Measurements from ENCODE around the gene NCOA3.

The NCOA3 gene

GRCh38 chr20:47610247-47610944 is 108.7 kb downstream of the NCOA3 start:
- peak; percentile 46 for DNase-seq (ENCODE audit: extremely low read depth, insufficient read length)
- Histone ChIP-seq H3K4me3 (replicated peaks; ENCODE audit: low read depth, low read length) (no peak overlapping the region), H3K36me3 (ENCODE audit: control insufficient read depth, insufficient read depth, low read length) (peaks cover 8% of the 10 kb centered on the region), H3K27me3 (replicated peaks; ENCODE audit: control insufficient read depth, insufficient read depth, low read length) (no peaks in the 10 kb centered on the region)
- TF ChIP-seq, protein P1, sequence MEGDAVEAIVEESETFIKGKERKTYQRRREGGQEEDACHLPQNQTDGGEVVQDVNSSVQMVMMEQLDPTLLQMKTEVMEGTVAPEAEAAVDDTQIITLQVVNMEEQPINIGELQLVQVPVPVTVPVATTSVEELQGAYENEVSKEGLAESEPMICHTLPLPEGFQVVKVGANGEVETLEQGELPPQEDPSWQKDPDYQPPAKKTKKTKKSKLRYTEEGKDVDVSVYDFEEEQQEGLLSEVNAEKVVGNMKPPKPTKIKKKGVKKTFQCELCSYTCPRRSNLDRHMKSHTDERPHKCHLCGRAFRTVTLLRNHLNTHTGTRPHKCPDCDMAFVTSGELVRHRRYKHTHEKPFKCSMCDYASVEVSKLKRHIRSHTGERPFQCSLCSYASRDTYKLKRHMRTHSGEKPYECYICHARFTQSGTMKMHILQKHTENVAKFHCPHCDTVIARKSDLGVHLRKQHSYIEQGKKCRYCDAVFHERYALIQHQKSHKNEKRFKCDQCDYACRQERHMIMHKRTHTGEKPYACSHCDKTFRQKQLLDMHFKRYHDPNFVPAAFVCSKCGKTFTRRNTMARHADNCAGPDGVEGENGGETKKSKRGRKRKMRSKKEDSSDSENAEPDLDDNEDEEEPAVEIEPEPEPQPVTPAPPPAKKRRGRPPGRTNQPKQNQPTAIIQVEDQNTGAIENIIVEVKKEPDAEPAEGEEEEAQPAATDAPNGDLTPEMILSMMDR (IDR thresholded peaks at IDR 0.05; ENCODE audit: insufficient read depth, low read length, poor library complexity, severe bottlenecking) = no peak

- Histone ChIP-seq H3K36me3 (ENCODE audit: control insufficient read depth, insufficient read depth, low read length) (peaks cover 7% of the 10 kb centered on the region), H3K27me3 (replicated peaks; ENCODE audit: control insufficient read depth, insufficient read depth, low read length) (no peaks in the 10 kb centered on the region), H3K4me3 (replicated peaks; ENCODE audit: low read depth, low read length) (no peak overlapping the region)
- DNase-seq (ENCODE audit: extremely low read depth, insufficient read length) = no peak
- TF ChIP-seq, protein P1 (IDR thresholded peaks at IDR 0.05; ENCODE audit: insufficient read depth, low read length, poor library complexity, severe bottlenecking) = no peak
Observed at GRCh38 chr20:47610945-47611250, 109.2 kb downstream of the NCOA3 start.

DNA sequence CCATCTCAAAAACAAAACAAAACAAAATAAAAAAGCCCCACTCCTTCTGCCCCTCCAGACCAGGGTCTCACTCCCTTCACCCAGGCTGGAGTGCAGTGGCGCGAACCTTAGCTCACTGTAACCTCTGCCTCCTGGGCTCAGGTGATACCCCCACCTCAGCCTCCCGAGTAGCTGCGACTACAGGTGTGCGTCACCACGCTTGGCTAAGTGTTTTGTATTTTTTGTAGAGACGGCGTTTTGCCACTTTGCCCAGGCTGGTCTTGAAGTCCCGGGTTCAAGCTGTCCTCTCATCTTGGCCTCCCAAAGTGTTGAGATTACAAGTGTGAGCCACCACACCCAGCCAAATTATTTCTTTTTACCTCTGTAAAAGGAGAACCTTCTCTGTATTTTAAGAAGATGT is 110.1 kb downstream of the NCOA3 start:
- DNase-seq (ENCODE audit: extremely low read depth, insufficient read length) = no peak

GRCh38 chr20:47612670-47613069 is 111.0 kb downstream of the NCOA3 start:
- no peaks in the 10 kb centered on the region for H3K27me3 ChIP-seq (replicated peaks; ENCODE audit: control insufficient read depth, insufficient read depth, low read length)
- TF ChIP-seq, protein P1 (IDR thresholded peaks at IDR 0.05; ENCODE audit: insufficient read depth, low read length, poor library complexity, severe bottlenecking) = no peak
- no peak overlapping the region for H3K4me3 ChIP-seq (replicated peaks; ENCODE audit: low read depth, low read length)
- peaks cover 4% of the 10 kb centered on the region for H3K36me3 ChIP-seq (ENCODE audit: control insufficient read depth, insufficient read depth, low read length)
- no peak for DNase-seq (ENCODE audit: extremely low read depth, insufficient read length)

More for the DNA sequence above, 110.1 kb downstream of the NCOA3 start:
- no peak overlapping the region for H3K4me3 ChIP-seq (replicated peaks; ENCODE audit: low read depth, low read length)
- no peaks in the 10 kb centered on the region for H3K27me3 ChIP-seq (replicated peaks; ENCODE audit: control insufficient read depth, insufficient read depth, low read length)
- peaks cover 4% of the 10 kb centered on the region for H3K36me3 ChIP-seq (ENCODE audit: control insufficient read depth, insufficient read depth, low read length)
- TF ChIP-seq, protein P1 (IDR thresholded peaks at IDR 0.05; ENCODE audit: insufficient read depth, low read length, poor library complexity, severe bottlenecking) = no peak

DNA sequence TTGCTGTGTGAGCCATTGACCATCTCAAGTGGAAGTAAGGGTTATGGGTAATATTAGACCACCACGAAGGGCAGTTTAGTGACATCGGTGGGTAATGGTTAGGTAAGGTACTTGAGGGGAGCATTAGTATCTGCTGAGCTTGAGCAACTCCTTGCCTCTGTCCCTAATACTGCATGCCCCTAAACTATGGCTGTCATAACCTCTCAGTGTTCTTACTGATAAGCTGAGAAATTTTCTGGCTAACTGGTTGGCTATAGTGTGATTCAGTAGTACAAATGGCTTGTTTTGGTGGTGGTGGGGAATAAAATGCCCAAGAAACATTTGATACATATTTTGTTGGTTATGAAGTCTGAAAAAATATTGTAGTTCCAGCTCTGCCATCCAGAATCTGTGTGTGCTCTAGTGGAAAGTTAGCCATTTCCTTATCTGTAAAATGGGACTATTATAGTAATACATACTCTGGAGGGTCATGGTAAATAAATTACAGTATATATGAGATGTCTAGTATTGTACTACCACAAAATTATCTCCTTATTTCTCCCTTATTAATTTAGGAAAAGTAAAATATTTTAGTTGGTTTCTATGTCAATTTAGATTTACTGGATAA is 113.1 kb downstream of the NCOA3 start:
- DNase-seq (ENCODE audit: extremely low read depth, insufficient read length) = no peak
- Histone ChIP-seq H3K27me3 (replicated peaks; ENCODE audit: control insufficient read depth, insufficient read depth, low read length) (no peaks in the 10 kb centered on the region), H3K36me3 (ENCODE audit: control insufficient read depth, insufficient read depth, low read length) (peaks cover 4% of the 10 kb centered on the region), H3K4me3 (replicated peaks; ENCODE audit: low read depth, low read length) (no peak overlapping the region)
- TF ChIP-seq, protein P1 (IDR thresholded peaks at IDR 0.05; ENCODE audit: insufficient read depth, low read length, poor library complexity, severe bottlenecking) = no peak
